Coronary artery (tissue), 2 donors: ENCODE results near the gene EPHB2.

Source experiments
- DNase-seq: peaks from one replicate; pipeline ENCODE4 v3.0.0-alpha.2; 2017; ENCODE audit warnings: low spot score
- H3K27ac ChIP-seq, 2 donors: fragments of 200-600 bp; sonication (generic); one replicate each; pipeline ENCODE4 v1.5.1; 2016 to 2019
- H3K4me3 ChIP-seq: fragments of 200-600 bp; sonication (generic); 2 replicates; pipeline ENCODE4 v1.5.1; 2016; ENCODE audit warnings: mild to moderate bottlenecking, moderate library complexity
- CTCF ChIP-seq: fragments of 200-600 bp; sonication (generic); IDR thresholded peaks from one replicate; pipeline ENCODE4 v1.5.1; 2019; ENCODE audit warnings: antibody characterized with exemption

The EPHB2 gene

GRCh38 chr1:22845398-22845935 is 134.8 kb downstream of the EPHB2 start:
- Histone ChIP-seq H3K4me3 (no peak overlapping the region), H3K27ac (no peak overlapping the region)

GRCh38 chr1:22846458-22846857 is 135.8 kb downstream of the EPHB2 start:
- Histone ChIP-seq H3K4me3 (no peak overlapping the region), H3K27ac (no peak overlapping the region)
- DNase-seq: no peak
- TF ChIP-seq CTCF: no peak

More at GRCh38 chr1:22845398-22845935, 134.8 kb downstream of the EPHB2 start:
- no peak for DNase-seq
- TF ChIP-seq CTCF: no peak

- no peak for TF ChIP-seq CTCF
- Histone ChIP-seq H3K27ac (no peak overlapping the region), H3K4me3 (no peak overlapping the region)
- no peak for DNase-seq
Measured at GRCh38 chr1:22847249-22847648, 136.6 kb downstream of the EPHB2 start.

GRCh38 chr1:22847709-22848108 is 137.1 kb downstream of the EPHB2 start:
- DNase-seq: no peak
- no peak for TF ChIP-seq CTCF
- H3K27ac ChIP-seq: no peak overlapping the region
- no peak overlapping the region for H3K4me3 ChIP-seq

- H3K4me3 ChIP-seq: no peak overlapping the region
- H3K27ac ChIP-seq: no peak overlapping the region
- TF ChIP-seq CTCF: no peak
- DNase-seq: no peak
Measured at GRCh38 chr1:22848405-22848804, 137.8 kb downstream of the EPHB2 start.

- Histone ChIP-seq H3K4me3 (no peak overlapping the region), H3K27ac (no peak overlapping the region)
- no peak for DNase-seq
- no peak for TF ChIP-seq CTCF
Measured at GRCh38 chr1:22849770-22850169, 139.1 kb downstream of the EPHB2 start.

GRCh38 chr1:22850281-22850680 is 139.6 kb downstream of the EPHB2 start:
- H3K4me3 ChIP-seq: no peak overlapping the region
- H3K27ac ChIP-seq: no peak overlapping the region
- TF ChIP-seq CTCF: no peak
- DNase-seq: no peak
